RWPE2 (cell line): Measurements from ENCODE around the gene CDC42BPB.

Experiments used
- ATAC-seq: fragments of 200-7000 bp; cut with Tn5 transposase; 3 replicates; pipeline ENCODE4 v1.9.1; 2021; ENCODE audit warnings: low read depth
- DNase-seq: peaks from one replicate; pipeline ENCODE4 v3.0.0-alpha.2; 2020; ENCODE audit warnings: low spot score
- H3K27ac ChIP-seq: fragments of 450-650 bp; 2 replicates; pipeline ENCODE4 v1.5.1; 2017; ENCODE audit warnings: mild to moderate bottlenecking; ENCODE audit not compliant: poor library complexity, severe bottlenecking
- H3K27me3 ChIP-seq: fragments of 250-450 bp; sonication (Bioruptor Pico); 2 replicates; pipeline ENCODE4 v1.5.1; 2021; ENCODE audit warnings: mild to moderate bottlenecking, moderate library complexity; ENCODE audit not compliant: insufficient read depth, poor library complexity, severe bottlenecking
- H3K36me3 ChIP-seq: fragments of 250-450 bp; sonication (Bioruptor Pico); 2 replicates; pipeline ENCODE4 v1.5.1; 2020; ENCODE audit warnings: low read depth, mild to moderate bottlenecking, moderate library complexity
- H3K4me1 ChIP-seq: fragments of 250-450 bp; sonication (Bioruptor Pico); 2 replicates; pipeline ENCODE4 v1.5.1; 2021; ENCODE audit warnings: mild to moderate bottlenecking, moderate library complexity; ENCODE audit not compliant: insufficient read depth, poor library complexity, severe bottlenecking
- H3K4me3 ChIP-seq: fragments of 250-450 bp; sonication (Bioruptor Pico); 2 replicates; pipeline ENCODE4 v1.5.1; 2021; ENCODE audit warnings: mild to moderate bottlenecking, moderate library complexity; ENCODE audit not compliant: severe bottlenecking
- H3K9me3 ChIP-seq: fragments of 250-450 bp; sonication (Bioruptor Pico); 2 replicates; pipeline ENCODE4 v1.5.1; 2021; ENCODE audit warnings: mild to moderate bottlenecking, moderate library complexity; ENCODE audit not compliant: severe bottlenecking
- CTCF ChIP-seq: fragments of 450-650 bp; IDR thresholded peaks from one replicate; pipeline ENCODE4 v1.5.1; 2017; ENCODE audit warnings: mild to moderate bottlenecking, moderate library complexity; ENCODE audit not compliant: poor library complexity, severe bottlenecking

CDC42BPB gene

GRCh38 chr14:102916347-102917055 is 140.8 kb downstream of the CDC42BPB start:
- Histone ChIP-seq H3K27ac (no peak overlapping the region), H3K4me1 (no peaks in the 10 kb centered on the region), H3K27me3 (no peaks in the 10 kb centered on the region), H3K4me3 (no peak overlapping the region), H3K36me3 (no peaks in the 10 kb centered on the region), H3K9me3 (no peaks in the 10 kb centered on the region)
- no peak for DNase-seq
- no peak for TF ChIP-seq CTCF
- peak; percentile 3; the same call in 1 of the 3 replicates for ATAC-seq

DNA sequence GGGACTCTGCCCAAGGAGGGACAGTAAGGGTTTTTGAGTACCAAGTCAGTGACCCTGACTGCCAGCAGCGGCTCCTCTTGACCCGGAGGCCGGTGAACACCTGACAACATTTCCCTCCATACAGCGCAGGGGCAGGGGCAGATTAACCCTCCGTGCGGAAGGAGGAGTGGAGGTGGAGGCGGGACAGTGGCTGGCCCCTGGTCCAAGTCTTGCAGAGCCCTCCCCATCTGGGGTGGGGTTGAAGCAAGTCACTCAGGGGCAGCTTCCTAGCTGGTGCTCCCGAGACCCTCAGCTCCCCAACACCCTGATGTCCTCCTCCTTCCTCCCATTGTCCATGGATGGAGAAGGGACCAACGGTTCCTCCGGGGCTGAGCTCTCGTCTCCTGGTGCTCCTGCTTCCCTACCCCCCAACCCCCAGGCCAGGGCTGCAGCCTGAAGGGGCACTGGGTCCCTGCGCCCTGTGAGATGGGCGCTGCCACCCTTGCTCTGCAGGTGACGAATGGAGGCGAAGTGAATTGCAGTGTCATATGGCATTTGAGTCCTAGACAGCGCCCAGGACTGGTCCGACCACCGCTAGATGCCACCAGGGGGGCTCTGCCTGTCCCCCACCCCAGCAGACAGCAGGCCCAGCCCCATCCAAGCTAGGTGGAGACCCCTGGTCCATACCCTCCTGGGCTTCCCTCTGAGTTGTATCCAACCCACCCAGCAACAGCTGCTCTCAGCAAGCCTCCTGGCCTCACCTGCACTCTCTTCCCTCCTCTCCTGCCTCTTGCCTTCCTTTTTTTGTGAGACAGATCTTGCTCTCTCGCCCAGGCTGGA is 141.8 kb downstream of the CDC42BPB start:
- no peak for TF ChIP-seq CTCF

DNA sequence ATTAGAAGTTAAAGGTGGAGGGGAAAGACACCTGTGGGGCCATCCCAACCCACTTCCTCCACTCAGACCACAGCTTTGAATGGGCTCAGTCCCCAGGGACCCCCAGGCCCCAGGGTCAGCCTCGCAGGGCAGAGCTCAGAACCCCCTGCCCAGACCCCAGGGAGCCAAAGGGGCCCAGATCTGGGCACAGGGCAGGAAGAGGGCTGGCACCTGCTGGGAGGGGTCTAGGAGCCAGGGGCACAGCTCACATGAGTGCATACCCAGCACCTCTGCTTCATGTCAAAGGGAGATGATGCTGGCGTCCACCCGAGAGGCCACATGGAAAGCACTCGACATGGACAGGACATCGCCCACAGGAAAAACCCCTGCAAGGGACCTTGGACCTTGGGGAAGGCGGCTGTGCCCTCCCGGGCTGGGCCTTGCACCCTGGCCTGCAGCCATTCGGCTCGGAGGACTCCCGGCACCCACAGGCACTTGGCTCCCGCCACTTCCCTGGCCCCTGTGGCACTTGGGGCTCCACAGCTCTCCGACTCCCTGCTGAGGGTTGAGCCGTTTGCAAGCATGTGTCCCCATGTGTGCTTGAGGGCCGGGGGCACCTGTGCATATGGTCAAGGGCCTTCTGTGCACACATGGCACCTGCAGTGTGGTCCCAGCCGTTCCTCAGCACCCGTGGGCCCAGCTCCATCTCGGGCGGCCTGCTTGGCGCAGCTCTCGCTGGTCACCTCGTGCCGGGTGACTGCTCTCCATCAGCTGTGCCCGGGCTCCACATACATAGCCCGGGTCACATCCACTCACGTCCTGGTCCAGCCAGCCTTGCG is 142.7 kb downstream of the CDC42BPB start:
- H3K9me3 ChIP-seq: no peaks in the 10 kb centered on the region
- H3K27ac ChIP-seq: no peak overlapping the region
- no peaks in the 10 kb centered on the region for H3K4me1 ChIP-seq
- no peak for ATAC-seq
- no peak overlapping the region for H3K4me3 ChIP-seq
- DNase-seq: peak; percentile 73
- no peaks in the 10 kb centered on the region for H3K36me3 ChIP-seq
- no peak for TF ChIP-seq CTCF
- no peaks in the 10 kb centered on the region for H3K27me3 ChIP-seq

More for the DNA sequence above, 141.8 kb downstream of the CDC42BPB start:
- DNase-seq: peak; percentile 68
- no peak overlapping the region for H3K4me3 ChIP-seq
- ATAC-seq: no peak
- no peak overlapping the region for H3K27ac ChIP-seq
- no peaks in the 10 kb centered on the region for H3K36me3 ChIP-seq
- no peaks in the 10 kb centered on the region for H3K27me3 ChIP-seq
- H3K9me3 ChIP-seq: no peaks in the 10 kb centered on the region
- no peaks in the 10 kb centered on the region for H3K4me1 ChIP-seq

DNA sequence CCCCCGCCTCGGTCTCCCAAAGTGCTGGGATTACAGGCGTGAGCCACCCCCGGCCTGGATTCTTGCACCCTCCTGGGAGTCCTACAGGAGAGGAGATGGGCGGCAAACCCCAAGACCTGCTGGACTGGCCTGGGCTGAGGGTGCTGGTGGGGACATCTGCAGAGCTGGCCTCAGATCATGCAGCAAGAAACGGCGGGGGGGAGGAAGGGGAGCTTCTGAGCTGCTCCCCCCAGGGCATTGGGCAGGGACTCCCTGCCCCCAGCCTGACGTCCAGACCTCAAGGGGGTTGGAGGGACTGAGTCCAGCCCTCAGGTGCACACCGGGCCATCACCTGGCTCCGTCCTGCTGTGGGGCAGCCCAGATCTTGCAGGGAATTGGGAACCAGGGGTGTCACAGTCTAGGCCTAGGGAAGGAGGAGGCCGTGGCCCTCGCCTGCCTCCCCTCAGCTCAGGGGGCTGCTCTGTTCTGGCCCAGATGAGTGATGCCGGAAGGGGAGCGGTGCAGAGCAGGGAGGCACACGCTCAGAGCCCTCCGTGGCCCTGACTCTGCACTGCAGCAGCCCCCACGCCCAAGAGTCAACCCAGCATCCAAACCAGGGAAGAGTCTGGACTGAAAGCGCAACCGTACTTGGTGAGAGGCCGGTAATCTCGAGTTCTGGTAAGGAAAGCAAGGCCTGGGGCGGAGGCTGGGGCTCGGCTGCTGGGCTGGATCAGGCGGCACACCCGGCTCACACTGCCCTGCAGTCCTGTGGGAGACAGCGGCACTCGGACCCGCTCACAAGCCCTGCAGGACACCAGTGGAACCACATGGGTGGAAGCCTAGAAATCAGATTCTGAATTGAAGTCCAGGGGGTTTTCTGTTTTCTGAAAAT is 143.8 kb downstream of the CDC42BPB start:
- no peaks in the 10 kb centered on the region for H3K4me1 ChIP-seq
- H3K36me3 ChIP-seq: no peaks in the 10 kb centered on the region
- H3K27me3 ChIP-seq: no peaks in the 10 kb centered on the region
- ATAC-seq: no peak
- no peaks in the 10 kb centered on the region for H3K9me3 ChIP-seq
- H3K4me3 ChIP-seq: no peak overlapping the region
- peak; percentile 72 for DNase-seq
- TF ChIP-seq CTCF: no peak
- no peak overlapping the region for H3K27ac ChIP-seq
